H9 (cell line): ENCODE results near the gene PNRC2. TPM values are rescaled to one million over a fixed set of nuclear protein-coding genes. Genes with fewer than 3 reads are reported as not detected.

Experiments
- DNase-seq: peaks from one replicate; pipeline ENCODE4 v3.0.0-alpha.2; 2017
- H2AFZ ChIP-seq: one replicate; pipeline ENCODE4 v1.6.1; 2013; ENCODE audit warnings: mild to moderate bottlenecking, low read length, control low read depth, moderate library complexity
- H2AK5ac ChIP-seq: 2 replicates; pipeline ENCODE4 v1.6.1; 2013; ENCODE audit warnings: low read length, control low read depth, mixed read lengths; ENCODE audit not compliant: insufficient read length
- H2BK120ac ChIP-seq: one replicate; pipeline ENCODE4 v1.6.1; 2013; ENCODE audit warnings: low read depth, mild to moderate bottlenecking, low read length, control low read depth, inconsistent platforms; ENCODE audit not compliant: poor library complexity, severe bottlenecking
- H2BK12ac ChIP-seq: 2 replicates; pipeline ENCODE4 v1.6.1; 2013; ENCODE audit warnings: low read length, control low read depth, mixed read lengths, low read depth; ENCODE audit not compliant: insufficient read length
- H2BK15ac ChIP-seq: 2 replicates; pipeline ENCODE4 v1.6.1; 2013; ENCODE audit warnings: low read depth, low read length, control low read depth
- H2BK20ac ChIP-seq: one replicate; pipeline ENCODE4 v1.6.1; 2013; ENCODE audit warnings: low read depth, mild to moderate bottlenecking, low read length, control low read depth, inconsistent platforms; ENCODE audit not compliant: poor library complexity, severe bottlenecking
- H2BK5ac ChIP-seq: 2 replicates; pipeline ENCODE4 v1.6.1; 2013; ENCODE audit warnings: low read length, control low read depth, mixed read lengths; ENCODE audit not compliant: insufficient read length
- H3K14ac ChIP-seq: 2 replicates; pipeline ENCODE4 v1.6.1; 2013; ENCODE audit warnings: low read length, control low read depth; ENCODE audit not compliant: insufficient read depth
- H3K18ac ChIP-seq: 2 replicates; pipeline ENCODE4 v1.6.1; 2013; ENCODE audit warnings: low read depth, mild to moderate bottlenecking, mixed read lengths, low read length, control low read depth; ENCODE audit not compliant: insufficient read length
- H3K23ac ChIP-seq: 2 replicates; pipeline ENCODE4 v1.6.1; 2013; ENCODE audit warnings: low read length, control low read depth, mixed read lengths, low read depth; ENCODE audit not compliant: insufficient read length
- H3K23me2 ChIP-seq: 2 replicates; pipeline ENCODE4 v1.6.1; 2013; ENCODE audit warnings: low read depth, mild to moderate bottlenecking, mixed read lengths, low read length, control low read depth; ENCODE audit not compliant: insufficient read length, poor library complexity, severe bottlenecking
- H3K27ac ChIP-seq: 2 replicates; pipeline ENCODE4 v1.5.1; 2013; ENCODE audit warnings: low read length, control low read depth, mixed read lengths, low read depth; ENCODE audit not compliant: insufficient read length
- H3K27me3 ChIP-seq: 2 replicates; pipeline ENCODE4 v1.6.1; 2013; ENCODE audit warnings: low read length, control low read depth, inconsistent platforms; ENCODE audit not compliant: insufficient read depth
- H3K4ac ChIP-seq: 2 replicates; pipeline ENCODE4 v1.6.1; 2013; ENCODE audit warnings: low read depth, mild to moderate bottlenecking, control low read depth, inconsistent platforms, low read length, moderate library complexity
- H3K4me1 ChIP-seq: 2 replicates; pipeline ENCODE4 v1.6.1; 2013; ENCODE audit warnings: low read length, control low read depth, inconsistent platforms; ENCODE audit not compliant: insufficient read depth
- H3K4me2 ChIP-seq: 2 replicates; pipeline ENCODE4 v1.6.1; 2013; ENCODE audit warnings: low read length, control low read depth, mixed read lengths; ENCODE audit not compliant: insufficient read length, insufficient read depth
- H3K56ac ChIP-seq: 2 replicates; pipeline ENCODE4 v1.6.1; 2013; ENCODE audit warnings: low read depth, mild to moderate bottlenecking, mixed read lengths, low read length, control low read depth; ENCODE audit not compliant: insufficient read length
- H3K79me1 ChIP-seq: 2 replicates; pipeline ENCODE4 v1.6.1; 2013; ENCODE audit warnings: low read depth, mild to moderate bottlenecking, moderate library complexity, low read length, control low read depth, inconsistent platforms; ENCODE audit not compliant: insufficient read depth, poor library complexity, severe bottlenecking
- H3K79me2 ChIP-seq: 2 replicates; pipeline ENCODE4 v1.6.1; 2013; ENCODE audit warnings: low read length, control low read depth, inconsistent platforms; ENCODE audit not compliant: insufficient read depth
- H3K9ac ChIP-seq: 2 replicates; pipeline ENCODE4 v1.6.1; 2013; ENCODE audit warnings: low read length, control low read depth, mixed read lengths; ENCODE audit not compliant: insufficient read length; ENCODE audit errors: extremely low read depth
- H3K9me3 ChIP-seq: one replicate; pipeline ENCODE4 v1.6.1; 2013; ENCODE audit warnings: low read depth, low read length, inconsistent platforms; ENCODE audit not compliant: control insufficient read depth
- H3T11ph ChIP-seq: one replicate; pipeline ENCODE4 v1.6.1; 2013; ENCODE audit warnings: mild to moderate bottlenecking, low read length, control low read depth, inconsistent platforms
- H4K20me1 ChIP-seq: one replicate; pipeline ENCODE4 v1.6.1; 2013; ENCODE audit not compliant: control insufficient read depth, insufficient read length, insufficient read depth
- H4K5ac ChIP-seq: 2 replicates; pipeline ENCODE4 v1.6.1; 2013; ENCODE audit warnings: low read depth, mild to moderate bottlenecking, mixed read lengths, low read length, control low read depth; ENCODE audit not compliant: insufficient read length
- H4K8ac ChIP-seq: replicated peaks from 2 replicates; pipeline ENCODE4 v1.6.1; 2013; ENCODE audit warnings: low read length, control low read depth, mixed read lengths, low read depth; ENCODE audit not compliant: insufficient read length
- H4K91ac ChIP-seq: 2 replicates; pipeline ENCODE4 v1.6.1; 2013; ENCODE audit warnings: low read depth, mild to moderate bottlenecking, moderate library complexity, mixed read lengths, low read length, control low read depth; ENCODE audit not compliant: insufficient read length
- H3K27ac Mint-ChIP-seq, 3 experiments: 2 replicates in 2 of 3; 3 replicates in 1 of 3; pipeline ENCODE4 v1.8.0; 2020 to 2021; ENCODE audit warnings: mixed read lengths in 3 of 3, mild to moderate bottlenecking in 1 of 3, moderate library complexity in 1 of 3
- H3K27me3 Mint-ChIP-seq: 2 replicates; pipeline ENCODE4 v1.8.0; 2021; ENCODE audit warnings: low read depth, mild to moderate bottlenecking, moderate library complexity, mixed read lengths
- H3K36me3 Mint-ChIP-seq, 3 experiments: 2 replicates in 2 of 3; 3 replicates in 1 of 3; pipeline ENCODE4 v1.8.0; 2020 to 2021; ENCODE audit warnings: low read depth in 3 of 3, mixed read lengths in 3 of 3; ENCODE audit not compliant: insufficient read depth in 1 of 3
- H3K4me1 Mint-ChIP-seq, 2 experiments: 2 replicates each; pipeline ENCODE4 v1.8.0; 2020; ENCODE audit warnings: mixed read lengths in 2 of 2
- H3K4me3 Mint-ChIP-seq, 2 experiments: 2 replicates in 1 of 2; 3 replicates in 1 of 2; pipeline ENCODE4 v1.8.0; 2020 to 2021; ENCODE audit warnings: mild to moderate bottlenecking in 2 of 2, mixed read lengths in 2 of 2, moderate library complexity in 1 of 2
- H3K9me3 Mint-ChIP-seq, 2 experiments: 2 replicates in 1 of 2; 3 replicates in 1 of 2; pipeline ENCODE4 v1.8.0; 2020; ENCODE audit warnings: mild to moderate bottlenecking in 2 of 2, mixed read lengths in 2 of 2, moderate library complexity in 1 of 2
- WGBS: extraction: QIAGEN DNeasy Blood & Tissue Kit; methylation state at CpG from one replicate; pipeline ENCODE4 v1.1.7; 2013; ENCODE audit warnings: missing lambda C conversion rate, low lambda C conversion rate, mixed read lengths; ENCODE audit not compliant: insufficient read length; ENCODE audit errors: extremely low coverage; 5-methylcytosine and 5-hydroxymethylcytosine counted together
- total RNA-seq: library from RNA; stranded (reverse); gene quantifications from 2 replicates; pipeline ENCODE4 v1.2.1, GENCODE V29; 2021
- TF ChIP-seq, protein P1 (sequence below): fragments of 200-600 bp; sonication (generic); conservative IDR thresholded peaks from 3 replicates; pipeline ENCODE4 v1.8.0; 2021; ENCODE audit warnings: antibody characterized with exemption, mild to moderate bottlenecking

The PNRC2 gene
- total RNA-seq, 1 experiment from 2014 or later = 87.6 TPM

DNA sequence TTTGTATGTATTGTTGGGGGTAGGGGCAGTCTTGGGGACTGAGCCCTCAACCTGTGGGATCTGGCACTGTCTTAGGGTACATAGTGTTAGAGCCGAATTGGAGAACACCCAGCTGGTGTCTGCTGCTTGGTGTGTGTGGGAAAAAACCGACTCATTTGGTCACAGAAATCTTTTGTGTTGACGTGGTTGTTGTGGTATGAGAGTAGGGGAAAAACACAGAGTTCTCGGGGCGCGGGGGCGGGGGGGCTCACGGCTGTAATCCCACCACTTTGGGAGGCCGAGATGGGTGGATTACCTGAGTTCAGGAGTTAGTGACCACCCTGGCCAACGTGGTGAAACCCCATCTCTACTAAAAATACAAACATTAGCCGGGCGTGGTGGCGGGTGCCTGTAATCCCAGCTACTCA, 35.8 kb downstream of the PNRC2 start:
- H3K27ac Mint-ChIP-seq = no peak overlapping the region
- no peak overlapping the region for H3K4ac ChIP-seq
- no peak overlapping the region for H3K27ac ChIP-seq
- no peak overlapping the region for H2BK12ac ChIP-seq
- no peak overlapping the region for H3K18ac ChIP-seq
- TF ChIP-seq, protein P1, sequence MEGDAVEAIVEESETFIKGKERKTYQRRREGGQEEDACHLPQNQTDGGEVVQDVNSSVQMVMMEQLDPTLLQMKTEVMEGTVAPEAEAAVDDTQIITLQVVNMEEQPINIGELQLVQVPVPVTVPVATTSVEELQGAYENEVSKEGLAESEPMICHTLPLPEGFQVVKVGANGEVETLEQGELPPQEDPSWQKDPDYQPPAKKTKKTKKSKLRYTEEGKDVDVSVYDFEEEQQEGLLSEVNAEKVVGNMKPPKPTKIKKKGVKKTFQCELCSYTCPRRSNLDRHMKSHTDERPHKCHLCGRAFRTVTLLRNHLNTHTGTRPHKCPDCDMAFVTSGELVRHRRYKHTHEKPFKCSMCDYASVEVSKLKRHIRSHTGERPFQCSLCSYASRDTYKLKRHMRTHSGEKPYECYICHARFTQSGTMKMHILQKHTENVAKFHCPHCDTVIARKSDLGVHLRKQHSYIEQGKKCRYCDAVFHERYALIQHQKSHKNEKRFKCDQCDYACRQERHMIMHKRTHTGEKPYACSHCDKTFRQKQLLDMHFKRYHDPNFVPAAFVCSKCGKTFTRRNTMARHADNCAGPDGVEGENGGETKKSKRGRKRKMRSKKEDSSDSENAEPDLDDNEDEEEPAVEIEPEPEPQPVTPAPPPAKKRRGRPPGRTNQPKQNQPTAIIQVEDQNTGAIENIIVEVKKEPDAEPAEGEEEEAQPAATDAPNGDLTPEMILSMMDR = no peak
- H3K79me1 ChIP-seq = no peaks in the 10 kb centered on the region
- H2AFZ ChIP-seq = no peak overlapping the region
- H3K14ac ChIP-seq = no peak overlapping the region
- no peaks in the 10 kb centered on the region; the same call in 1 of the 2 replicates for H3K27me3 Mint-ChIP-seq
- no peak overlapping the region for H2BK120ac ChIP-seq
- H3K4me1 Mint-ChIP-seq = peaks cover 15 to 24% of the 10 kb centered on the region in 2 experiments
- H2BK15ac ChIP-seq = no peak overlapping the region
- no peaks in the 10 kb centered on the region for H3K27me3 ChIP-seq
- H3K79me2 ChIP-seq = no peaks in the 10 kb centered on the region
- H3K9ac ChIP-seq = no peak overlapping the region
- H3K4me3 Mint-ChIP-seq = no peak overlapping the region; a peak in 1 of 5 replicates
- DNase-seq = no peak
- H3K23me2 ChIP-seq = no peaks in the 10 kb centered on the region
- WGBS = no CpG with 5 or more reads among the region's 13 CpGs
- H4K8ac ChIP-seq = no peak overlapping the region
- no peaks in the 10 kb centered on the region for H3K9me3 ChIP-seq
- H2AK5ac ChIP-seq = no peak overlapping the region
- H2BK5ac ChIP-seq = no peak overlapping the region
- no peaks in the 10 kb centered on the region for H3K4me1 ChIP-seq
- H3K56ac ChIP-seq = no peak overlapping the region
- no peak overlapping the region for H3T11ph ChIP-seq
- H2BK20ac ChIP-seq = no peak overlapping the region
- H3K23ac ChIP-seq = no peak overlapping the region
- H3K4me2 ChIP-seq = no peak overlapping the region
- H4K91ac ChIP-seq = no peak overlapping the region
- H4K5ac ChIP-seq = no peak overlapping the region
- H3K36me3 Mint-ChIP-seq = peaks cover 2 to 6% (median 4%) of the 10 kb centered on the region in 3 experiments; a peak in 3 of 7 replicates
- H3K9me3 Mint-ChIP-seq = peaks cover 9 to 10% of the 10 kb centered on the region in 2 experiments; a peak in 3 of 5 replicates
- H4K20me1 ChIP-seq = no peaks in the 10 kb centered on the region
